NCI-H524 treated with DMSO at 0.1 percent for 48 hours (cell line): ENCODE measurements around the gene ITGA4.
"Not testable (repeated sequence)": the region's sequence is repeated elsewhere in the genome, so short reads cannot be mapped to it uniquely, and the experiment has no call there.

ENCODE experiments used
- DNase-seq: peaks from one replicate; lab custom pipeline; 2025; lab: John Stamatoyannopoulos, UW

The ITGA4 gene

DNA sequence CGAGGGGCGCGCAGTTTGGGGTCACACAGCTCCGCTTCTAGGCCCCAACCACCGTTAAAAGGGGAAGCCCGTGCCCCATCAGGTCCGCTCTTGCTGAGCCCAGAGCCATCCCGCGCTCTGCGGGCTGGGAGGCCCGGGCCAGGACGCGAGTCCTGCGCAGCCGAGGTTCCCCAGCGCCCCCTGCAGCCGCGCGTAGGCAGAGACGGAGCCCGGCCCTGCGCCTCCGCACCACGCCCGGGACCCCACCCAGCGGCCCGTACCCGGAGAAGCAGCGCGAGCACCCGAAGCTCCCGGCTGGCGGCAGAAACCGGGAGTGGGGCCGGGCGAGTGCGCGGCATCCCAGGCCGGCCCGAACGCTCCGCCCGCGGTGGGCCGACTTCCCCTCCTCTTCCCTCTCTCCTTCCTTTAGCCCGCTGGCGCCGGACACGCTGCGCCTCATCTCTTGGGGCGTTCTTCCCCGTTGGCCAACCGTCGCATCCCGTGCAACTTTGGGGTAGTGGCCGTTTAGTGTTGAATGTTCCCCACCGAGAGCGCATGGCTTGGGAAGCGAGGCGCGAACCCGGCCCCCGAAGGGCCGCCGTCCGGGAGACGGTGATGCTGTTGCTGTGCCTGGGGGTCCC lies at the start of gene ITGA4:
Gene ITGA4, plus strand, starts transcription at position 266 of the 620 bp plus-strand sequence. Its CDS starts 269 bp downstream, at position 535.
- no peak for DNase-seq

DNA sequence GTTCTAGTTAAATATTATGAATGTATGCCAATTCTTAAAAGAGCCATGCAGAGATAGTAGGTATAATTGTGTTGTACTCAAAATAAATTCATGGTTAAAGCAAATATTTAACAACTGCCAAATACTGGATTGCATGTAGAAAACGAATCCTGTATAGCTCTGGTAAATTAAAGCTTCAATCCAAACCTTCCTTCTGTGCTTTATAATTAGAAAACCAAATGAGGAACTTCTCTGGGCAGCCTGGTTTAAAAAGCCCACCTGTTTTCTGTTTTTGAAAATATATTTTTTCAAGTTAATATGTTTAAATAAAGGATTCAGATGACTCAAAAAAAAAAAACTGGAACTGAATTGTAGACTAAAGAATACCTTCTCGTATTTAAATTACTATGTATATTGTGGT lies 48.3 kb upstream of the ITGA4 start:
- DNase-seq = no peak

DNA sequence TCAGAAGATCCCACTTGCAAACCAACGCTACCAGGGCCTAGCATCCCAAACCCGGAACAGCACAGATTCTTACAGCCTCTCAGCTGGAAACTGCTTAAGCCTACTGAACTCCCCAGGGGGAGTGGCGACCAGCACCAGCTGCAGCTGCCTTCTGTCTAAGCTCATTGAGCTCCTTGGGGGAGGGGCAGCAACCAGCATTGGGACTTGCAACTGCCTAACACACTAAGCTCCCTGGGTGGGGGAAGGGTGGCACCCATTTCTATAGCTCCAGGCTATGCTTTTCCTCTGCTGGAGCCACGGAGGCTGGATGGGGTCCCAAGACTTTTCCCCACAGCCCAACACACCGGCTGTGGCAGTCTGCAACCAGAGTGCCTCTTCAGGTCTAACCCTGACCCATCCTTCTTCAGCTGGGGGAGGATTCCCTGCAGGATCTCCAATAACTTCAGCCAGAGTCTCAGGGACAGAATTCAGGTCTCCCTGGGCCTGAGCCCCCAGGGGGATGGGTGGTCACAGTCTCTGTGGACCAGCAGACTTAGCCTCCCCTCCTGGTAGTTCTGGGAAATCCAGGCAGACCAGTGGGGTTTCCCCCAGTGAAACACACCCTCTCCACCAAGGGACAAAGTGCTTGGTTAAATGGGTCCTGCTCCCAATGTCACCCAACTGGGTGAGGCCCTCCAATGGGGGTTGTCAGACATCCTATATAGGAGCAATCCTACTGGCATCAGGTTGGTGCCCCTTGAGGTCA lies 45.9 kb upstream of the ITGA4 start:
- peak; percentile 91 for DNase-seq

GRCh38 chr2:181419129-181419855 lies 37.9 kb upstream of the ITGA4 start:
- DNase-seq = no peak

DNA sequence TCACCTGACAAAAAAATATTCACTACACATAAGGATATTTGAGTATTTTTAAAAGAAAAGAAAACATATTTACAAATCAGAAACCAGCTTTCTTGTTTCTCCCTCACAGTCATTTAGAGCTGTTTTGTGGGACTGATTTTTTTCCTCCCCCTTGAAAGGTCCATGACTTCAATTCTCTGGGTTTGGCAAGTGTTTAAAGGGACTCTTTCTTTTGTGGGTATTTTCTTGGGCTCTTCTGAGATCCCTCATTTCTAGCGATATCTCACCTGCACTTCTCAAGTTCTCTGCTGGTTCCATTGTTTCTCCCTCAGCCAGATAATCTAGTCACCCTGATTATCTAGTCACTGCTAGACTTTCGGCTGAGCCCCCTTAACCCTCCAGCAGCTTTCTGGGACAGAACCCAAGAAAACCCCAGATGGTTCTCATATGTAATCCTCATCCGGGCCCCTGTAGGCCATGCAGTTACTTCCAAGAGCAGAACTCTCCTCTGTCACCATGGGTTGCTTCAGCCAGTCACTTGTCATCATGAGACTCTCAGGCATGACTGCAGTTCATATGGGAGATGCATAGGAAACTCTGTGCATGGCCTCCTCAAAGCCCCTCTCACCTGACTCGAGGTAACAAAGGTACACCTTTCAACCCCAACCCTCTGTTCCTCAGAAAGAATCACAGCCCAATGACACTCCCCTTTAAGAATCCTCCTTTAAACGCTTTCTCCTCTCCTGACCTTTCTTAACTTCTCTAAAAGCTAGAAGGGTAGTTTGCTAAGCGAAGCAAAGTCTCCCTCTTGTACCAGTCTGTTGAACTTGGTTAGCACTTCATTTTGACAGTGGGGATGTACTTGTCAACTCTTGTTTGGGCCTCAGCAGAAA lies 36.7 kb upstream of the ITGA4 start:
- DNase-seq = no peak

DNA sequence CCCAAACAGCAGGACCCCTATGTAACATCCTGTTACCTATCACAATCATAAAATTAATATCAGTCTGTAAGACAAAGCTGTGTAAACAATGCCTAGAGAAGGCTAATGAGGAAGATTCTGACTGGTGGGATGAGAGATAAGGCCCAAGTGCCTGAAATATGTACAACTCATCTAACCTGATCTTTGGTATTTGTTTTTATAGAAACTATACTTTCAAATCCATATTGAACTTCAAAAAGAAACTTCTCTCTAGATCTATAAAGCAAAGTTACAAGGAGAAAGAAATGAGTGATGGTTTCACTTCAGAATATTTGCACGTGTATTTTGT lies 36.1 kb upstream of the ITGA4 start:
- DNase-seq = no peak

- DNase-seq = no peak
Measured at GRCh38 chr2:181421464-181421863, 35.7 kb upstream of the ITGA4 start.

- DNase-seq = no peak
Measured at GRCh38 chr2:181426672-181427071, 30.5 kb upstream of the ITGA4 start.

DNA sequence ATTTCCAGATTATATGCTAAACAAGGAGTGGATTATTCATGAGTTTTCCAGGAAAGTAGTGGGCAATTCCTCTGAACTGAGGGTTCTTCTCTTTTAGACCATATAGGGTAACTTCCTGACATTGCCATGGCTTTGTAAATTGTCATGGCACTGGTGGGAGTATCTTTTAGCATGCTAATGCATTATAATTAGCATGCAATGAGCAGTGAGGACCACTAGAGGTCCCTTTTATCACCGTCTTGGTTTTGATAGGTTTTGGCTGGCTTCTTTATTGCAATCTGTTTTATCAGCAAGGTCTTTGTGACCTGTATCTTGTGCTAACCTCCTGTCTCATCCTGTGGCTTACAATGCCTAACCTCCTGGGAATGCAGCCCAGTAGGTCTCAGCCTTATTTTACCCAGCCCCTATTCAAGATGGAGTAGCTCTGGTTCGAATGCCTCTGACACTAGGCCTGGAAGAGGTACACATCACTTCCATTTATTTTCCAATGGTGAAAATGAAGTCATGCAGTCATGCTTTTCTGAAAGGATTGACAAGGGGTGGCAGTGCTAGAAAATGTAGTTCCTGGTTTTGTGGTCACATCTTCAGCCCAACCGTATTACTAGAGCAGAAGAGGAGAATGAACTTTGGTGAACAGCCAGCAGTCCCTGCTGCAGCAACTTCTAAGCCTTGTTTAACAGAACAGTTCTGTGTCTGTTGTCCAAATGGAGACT lies 26.6 kb upstream of the ITGA4 start:
- DNase-seq = no peak

DNA sequence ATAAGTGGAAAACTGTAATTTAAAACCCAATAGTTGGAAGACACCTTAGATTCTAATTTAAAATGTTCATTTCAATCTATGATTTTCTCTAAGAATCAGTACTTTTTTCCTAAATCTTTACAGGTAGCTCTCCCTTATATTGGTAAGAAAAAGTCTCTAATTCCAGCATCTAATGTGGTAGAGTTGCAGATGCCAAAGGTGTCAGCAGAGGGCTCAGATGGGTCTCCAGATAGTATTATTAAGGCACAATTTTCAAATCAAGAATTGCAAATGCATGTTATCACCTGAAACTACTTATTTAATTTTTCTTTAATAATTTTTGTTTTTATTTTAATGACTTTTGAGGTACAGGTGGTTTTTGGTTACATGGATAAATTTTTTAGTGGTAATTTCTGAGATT lies 25.5 kb upstream of the ITGA4 start:
- DNase-seq = no peak

GRCh38 chr2:181438261-181438660 lies 18.9 kb upstream of the ITGA4 start:
- DNase-seq = no peak

DNA sequence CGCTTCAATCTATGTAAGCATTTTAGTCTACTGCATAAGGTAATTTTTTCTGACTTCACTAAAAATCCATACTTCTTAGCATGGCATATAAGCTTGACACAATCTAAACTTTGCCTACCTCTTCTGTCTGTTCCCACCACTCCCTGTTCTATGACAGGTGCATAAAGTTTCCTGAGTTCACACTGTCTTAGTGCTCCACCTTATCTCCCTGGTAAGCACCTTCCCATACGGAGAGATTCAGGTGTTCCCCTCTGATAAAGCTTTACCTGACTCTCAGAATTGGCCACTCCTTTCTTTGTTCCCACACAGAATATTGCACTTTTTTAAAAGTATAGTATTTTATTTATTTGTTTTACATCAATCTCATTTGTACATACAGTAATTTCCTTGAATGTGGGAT lies 16.8 kb upstream of the ITGA4 start:
- DNase-seq = no peak

DNA sequence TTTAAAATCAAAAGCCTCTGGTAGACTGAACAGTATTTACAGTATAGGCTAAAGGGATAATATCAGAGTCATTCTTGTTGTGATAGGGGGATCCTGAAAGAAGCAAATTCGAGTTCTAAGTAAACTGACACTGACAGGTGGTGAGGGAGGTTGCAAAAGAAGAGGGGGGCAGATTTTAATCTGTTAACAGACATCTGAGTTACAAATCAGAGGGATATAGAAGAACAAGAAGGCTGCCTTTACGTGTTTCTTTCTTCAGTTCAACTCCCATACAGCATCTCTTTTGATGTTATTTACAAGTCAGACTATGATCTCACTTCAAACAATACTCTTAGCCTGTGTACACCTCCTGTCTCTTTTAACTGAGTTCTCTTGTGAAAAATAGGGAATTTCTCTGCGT lies 16.3 kb upstream of the ITGA4 start:
- DNase-seq = peak; percentile 15

GRCh38 chr2:181441670-181442069 lies 15.5 kb upstream of the ITGA4 start:
- no peak for DNase-seq

DNA sequence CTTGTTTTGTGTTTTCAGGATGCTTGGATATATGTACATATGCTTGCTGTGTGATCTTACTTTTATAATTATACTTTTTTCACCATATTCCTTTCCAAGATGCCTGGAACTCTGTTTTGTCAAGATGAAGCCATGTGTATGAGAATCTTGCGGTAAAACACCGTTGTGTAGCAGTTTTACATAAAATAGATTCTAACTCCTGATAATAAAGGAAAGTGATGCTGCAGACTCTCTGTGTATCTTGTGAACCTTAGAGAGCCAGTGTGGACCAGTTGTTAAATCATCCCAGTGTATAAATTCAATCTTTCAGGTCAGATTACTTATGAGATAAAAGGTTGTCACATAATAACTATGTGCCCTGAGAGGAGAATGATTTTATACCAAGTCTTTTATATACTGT lies 12.5 kb upstream of the ITGA4 start:
- DNase-seq = no peak

- no peak for DNase-seq
Measured at GRCh38 chr2:181446985-181447384, 10.2 kb upstream of the ITGA4 start.

DNA sequence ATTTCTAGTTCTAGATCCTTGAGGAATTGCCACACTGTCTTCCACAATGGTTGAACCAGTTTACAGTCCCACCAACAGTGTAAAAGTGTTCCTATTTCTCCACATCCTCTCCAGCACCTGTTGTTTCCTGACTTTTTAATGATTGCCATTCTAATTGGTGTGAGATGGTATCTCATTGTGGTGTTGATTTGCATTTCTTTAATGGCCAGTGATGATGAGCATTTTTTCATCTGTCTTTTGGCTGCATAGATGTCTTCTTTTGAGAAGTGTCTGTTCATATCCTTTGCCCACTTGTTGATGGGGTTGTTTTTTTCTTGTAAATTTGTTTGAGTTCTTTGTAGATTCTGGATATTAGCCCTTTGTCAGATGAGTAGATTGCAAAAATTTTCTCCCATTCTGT lies 7.9 kb upstream of the ITGA4 start:
- not testable (repeated sequence) for DNase-seq

DNA sequence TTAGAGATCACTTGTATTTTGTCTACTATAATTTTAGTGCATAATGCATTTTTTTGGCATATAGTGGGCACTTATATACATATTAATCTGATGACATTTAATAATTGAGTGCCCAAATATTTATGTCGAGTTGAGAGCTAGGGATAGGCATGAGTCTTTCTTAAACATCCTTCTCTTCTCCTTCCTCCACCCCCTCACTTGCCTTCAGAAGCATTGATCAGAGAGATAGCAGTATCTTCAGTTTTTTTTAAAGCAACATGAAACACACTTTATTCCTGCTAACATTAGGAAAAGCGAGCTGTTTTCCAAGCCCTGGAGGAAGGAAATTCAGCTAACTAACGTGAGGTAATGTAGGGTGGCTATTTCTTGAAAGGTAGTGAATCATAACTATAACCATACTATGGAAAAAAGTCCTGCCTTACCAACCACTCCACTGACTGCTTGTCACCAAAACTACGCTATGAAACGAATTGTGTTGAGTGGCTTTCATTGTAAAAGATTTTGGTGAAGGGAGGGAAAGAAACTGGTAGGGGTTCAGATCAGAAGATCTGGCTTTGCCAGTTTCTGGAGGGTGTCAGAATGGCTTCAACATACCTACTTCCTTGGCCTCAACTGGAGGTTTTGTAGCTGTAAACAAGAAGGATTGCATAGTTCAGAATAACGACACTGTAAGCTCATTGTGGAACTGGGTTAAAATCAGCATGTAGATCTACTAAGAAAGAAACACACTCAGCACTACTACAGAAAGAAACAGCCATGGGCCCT lies 2.3 kb upstream of the ITGA4 start:
- no peak for DNase-seq

DNA sequence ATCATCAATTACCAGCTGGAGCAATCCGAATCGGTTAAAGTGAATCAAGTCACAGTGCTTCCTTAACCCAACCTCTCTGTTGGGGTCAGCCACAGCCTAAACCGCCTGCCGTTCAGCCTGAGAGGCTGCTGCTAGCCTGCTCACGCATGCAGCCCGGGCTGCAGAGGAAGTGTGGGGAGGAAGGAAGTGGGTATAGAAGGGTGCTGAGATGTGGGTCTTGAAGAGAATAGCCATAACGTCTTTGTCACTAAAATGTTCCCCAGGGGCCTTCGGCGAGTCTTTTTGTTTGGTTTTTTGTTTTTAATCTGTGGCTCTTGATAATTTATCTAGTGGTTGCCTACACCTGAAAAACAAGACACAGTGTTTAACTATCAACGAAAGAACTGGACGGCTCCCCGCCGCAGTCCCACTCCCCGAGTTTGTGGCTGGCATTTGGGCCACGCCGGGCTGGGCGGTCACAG lies 496 bp upstream of the ITGA4 start:
- no peak for DNase-seq

DNA sequence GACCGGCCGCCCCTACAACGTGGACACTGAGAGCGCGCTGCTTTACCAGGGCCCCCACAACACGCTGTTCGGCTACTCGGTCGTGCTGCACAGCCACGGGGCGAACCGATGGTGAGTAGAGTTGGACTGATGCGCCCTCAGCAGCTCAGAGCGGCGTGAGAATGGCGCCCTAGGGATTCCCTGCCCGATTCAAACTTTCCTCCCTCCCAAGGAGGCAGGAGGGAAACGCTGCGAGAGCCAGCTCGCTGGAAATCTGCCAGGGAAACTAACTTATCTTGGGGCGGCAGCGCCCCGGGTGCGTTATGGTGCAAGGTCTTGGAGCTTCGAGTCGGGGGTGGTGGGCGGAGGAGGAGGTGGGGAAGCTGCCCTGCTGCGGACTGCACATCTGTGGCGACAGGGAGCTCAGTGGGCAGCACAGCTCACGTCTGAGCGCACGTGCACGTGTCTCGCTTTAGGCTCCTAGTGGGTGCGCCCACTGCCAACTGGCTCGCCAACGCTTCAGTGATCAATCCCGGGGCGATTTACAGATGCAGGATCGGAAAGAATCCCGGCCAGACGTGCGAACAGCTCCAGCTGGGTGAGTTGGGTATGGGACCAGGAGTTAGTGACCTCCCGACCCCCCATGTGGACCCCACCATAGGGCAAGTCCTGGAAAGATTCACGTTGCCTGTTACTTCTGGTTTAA lies 697 bp downstream of the ITGA4 start:
- peak; percentile 13 for DNase-seq
